ENCODE results near the gene PIP. TPM values are rescaled to one million over a fixed set of nuclear protein-coding genes. Genes with fewer than 3 reads are reported as not detected.
"Not testable (repeated sequence)": the region's sequence is repeated elsewhere in the genome, so short reads cannot be mapped to it uniquely, and the experiment has no call there.

The PIP gene
- total and polyA plus RNA-seq, 3 experiments from 2014 or later = not detected

- ChIA-PET CTCF (no interaction called here), POLR2A (no interaction called here)
- no peaks in the 10 kb centered on the region for H3K4me1 ChIP-seq (ENCODE audit: insufficient read depth, low read length)
- peaks cover 11 to 40% (median 30%) of the 10 kb centered on the region in 5 donors for H3K9me3 Mint-ChIP-seq
- no peaks in the 10 kb centered on the region for H3K36me3 ChIP-seq (ENCODE audit: insufficient read depth, low read length)
- H3K27ac ChIP-seq (ENCODE audit: low read depth, low read length) = no peak overlapping the region
- peaks cover 10 to 24% of the 10 kb centered on the region in 2 donors for H3K27me3 Mint-ChIP-seq
- H3K4me3 ChIP-seq (ENCODE audit: low read length) = no peak overlapping the region
- no peak overlapping the region for H3K4me3 Mint-ChIP-seq
- no peaks in the 10 kb centered on the region for H3K9me3 ChIP-seq (ENCODE audit: low read length)
- H3K27ac Mint-ChIP-seq = no peak overlapping the region
- no peaks in the 10 kb centered on the region for H3K27me3 ChIP-seq (ENCODE audit: insufficient read depth, low read length, poor library complexity, severe bottlenecking)
- H3K4me1 Mint-ChIP-seq = no peaks in the 10 kb centered on the region
- DNase-seq = no peak
- no peaks in the 10 kb centered on the region for H3K36me3 Mint-ChIP-seq
These were observed 14.5 kb upstream of the PIP start for GRCh38 chr7:143117395-143117794.

- POLR2A ChIA-PET = no interaction called here
These were observed 11.0 kb upstream of the PIP start for GRCh38 chr7:143120691-143121405.

GRCh38 chr7:143123326-143123725, 8.6 kb upstream of the PIP start:
- H3K4me3 ChIP-seq (ENCODE audit: low read length); H3K27ac Mint-ChIP-seq; H3K36me3 ChIP-seq (ENCODE audit: insufficient read depth, low read length); H3K36me3 Mint-ChIP-seq; H3K4me1 ChIP-seq (ENCODE audit: insufficient read depth, low read length); H3K4me3 Mint-ChIP-seq; H3K27me3 ChIP-seq (ENCODE audit: insufficient read depth, low read length, poor library complexity, severe bottlenecking); H3K4me1 Mint-ChIP-seq; H3K9me3 ChIP-seq (ENCODE audit: low read length); POLR2A ChIA-PET; DNase-seq; CTCF ChIA-PET; H3K27ac ChIP-seq (ENCODE audit: low read depth, low read length): not testable (repeated sequence)
- peaks cover 7 to 21% of the 10 kb centered on the region in 2 donors for H3K27me3 Mint-ChIP-seq
- peaks cover 4 to 39% (median 25%) of the 10 kb centered on the region in 5 donors for H3K9me3 Mint-ChIP-seq

More at GRCh38 chr7:143120691-143121405, 11.0 kb upstream of the PIP start:
- CTCF ChIA-PET = no interaction called here
- Mint-ChIP-seq H3K9me3 (peaks cover 5 to 43% (median 27%) of the 10 kb centered on the region in 5 donors), H3K36me3 (no peaks in the 10 kb centered on the region), H3K27ac (no peak overlapping the region), H3K4me3 (no peak overlapping the region), H3K4me1 (no peaks in the 10 kb centered on the region), H3K27me3 (peaks cover 9 to 12% of the 10 kb centered on the region in 2 donors)
- H3K36me3 ChIP-seq (ENCODE audit: insufficient read depth, low read length) = no peaks in the 10 kb centered on the region
- H3K4me3 ChIP-seq (ENCODE audit: low read length) = no peak overlapping the region
- no peak overlapping the region for H3K27ac ChIP-seq (ENCODE audit: low read depth, low read length)
- no peaks in the 10 kb centered on the region for H3K4me1 ChIP-seq (ENCODE audit: insufficient read depth, low read length)
- no peaks in the 10 kb centered on the region for H3K27me3 ChIP-seq (ENCODE audit: insufficient read depth, low read length, poor library complexity, severe bottlenecking)
- H3K9me3 ChIP-seq (ENCODE audit: low read length) = no peaks in the 10 kb centered on the region
- no peak for DNase-seq

GRCh38 chr7:143126146-143126545, 5.7 kb upstream of the PIP start:
- no peaks in the 10 kb centered on the region for H3K9me3 ChIP-seq (ENCODE audit: low read length)
- no peak for DNase-seq
- Mint-ChIP-seq H3K4me3 (no peak overlapping the region), H3K9me3 (peaks cover 4 to 34% (median 24%) of the 10 kb centered on the region in 5 donors), H3K27ac (no peak overlapping the region), H3K36me3 (no peaks in the 10 kb centered on the region), H3K4me1 (no peaks in the 10 kb centered on the region), H3K27me3 (peaks cover 2 to 34% of the 10 kb centered on the region in 2 donors)
- POLR2A ChIA-PET = no interaction called here
- H3K36me3 ChIP-seq (ENCODE audit: insufficient read depth, low read length) = no peaks in the 10 kb centered on the region
- no peaks in the 10 kb centered on the region for H3K27me3 ChIP-seq (ENCODE audit: insufficient read depth, low read length, poor library complexity, severe bottlenecking)
- no peaks in the 10 kb centered on the region for H3K4me1 ChIP-seq (ENCODE audit: insufficient read depth, low read length)
- H3K27ac ChIP-seq (ENCODE audit: low read depth, low read length) = no peak overlapping the region
- H3K4me3 ChIP-seq (ENCODE audit: low read length) = no peak overlapping the region
- CTCF ChIA-PET = no interaction called here

- Histone ChIP-seq H3K4me3 (ENCODE audit: low read length) (no peak overlapping the region), H3K27me3 (ENCODE audit: insufficient read depth, low read length, poor library complexity, severe bottlenecking) (no peaks in the 10 kb centered on the region), H3K27ac (ENCODE audit: low read depth, low read length) (no peak overlapping the region), H3K4me1 (ENCODE audit: insufficient read depth, low read length) (no peaks in the 10 kb centered on the region), H3K9me3 (ENCODE audit: low read length) (no peaks in the 10 kb centered on the region), H3K36me3 (ENCODE audit: insufficient read depth, low read length) (no peaks in the 10 kb centered on the region)
- peaks cover 2 to 17% (median 13%) of the 10 kb centered on the region in 5 donors for H3K9me3 Mint-ChIP-seq
- no peak overlapping the region for H3K27ac Mint-ChIP-seq
- peaks cover 2 to 46% of the 10 kb centered on the region in 2 donors for H3K27me3 Mint-ChIP-seq
- ChIA-PET POLR2A (no interaction called here), CTCF (interaction anchor here (0.6 kb wide), 1 partner anchor 43 kb away, joined by 3 read pairs; no protein-coding TSS in a partner anchor)
- no peak overlapping the region for H3K4me3 Mint-ChIP-seq
- DNase-seq = no peak
- H3K36me3 Mint-ChIP-seq = no peaks in the 10 kb centered on the region
- no peaks in the 10 kb centered on the region for H3K4me1 Mint-ChIP-seq
These were observed 2.8 kb upstream of the PIP start for GRCh38 chr7:143129051-143129450.

- no peaks in the 10 kb centered on the region for H3K9me3 ChIP-seq (ENCODE audit: low read length)
- no peaks in the 10 kb centered on the region for H3K27me3 ChIP-seq (ENCODE audit: insufficient read depth, low read length, poor library complexity, severe bottlenecking)
- no peak overlapping the region for H3K4me3 Mint-ChIP-seq
- H3K27me3 Mint-ChIP-seq = peaks cover under 1 to 49% of the 10 kb centered on the region in 2 donors
- ChIA-PET POLR2A (no interaction called here), CTCF (interaction anchor here (0.6 kb wide), 1 partner anchor 42 kb away, joined by 3 read pairs; no protein-coding TSS in a partner anchor)
- no peak for DNase-seq
- H3K4me1 ChIP-seq (ENCODE audit: insufficient read depth, low read length) = no peaks in the 10 kb centered on the region
- H3K4me3 ChIP-seq (ENCODE audit: low read length) = no peak overlapping the region
- H3K4me1 Mint-ChIP-seq = no peaks in the 10 kb centered on the region
- H3K9me3 Mint-ChIP-seq = peaks cover 2 to 13% (median 9%) of the 10 kb centered on the region in 5 donors
- no peaks in the 10 kb centered on the region for H3K36me3 ChIP-seq (ENCODE audit: insufficient read depth, low read length)
- H3K36me3 Mint-ChIP-seq = no peaks in the 10 kb centered on the region
- no peak overlapping the region for H3K27ac ChIP-seq (ENCODE audit: low read depth, low read length)
- H3K27ac Mint-ChIP-seq = no peak overlapping the region
These were observed 2.4 kb upstream of the PIP start for GRCh38 chr7:143129477-143129876.

- H3K4me1 Mint-ChIP-seq = no peaks in the 10 kb centered on the region
- ChIA-PET POLR2A (no interaction called here), CTCF (no interaction called here)
- H3K4me1 ChIP-seq (ENCODE audit: insufficient read depth, low read length) = no peaks in the 10 kb centered on the region
- no peaks in the 10 kb centered on the region for H3K36me3 ChIP-seq (ENCODE audit: insufficient read depth, low read length)
- H3K27ac Mint-ChIP-seq = no peak overlapping the region
- no peak for DNase-seq
- no peaks in the 10 kb centered on the region for H3K36me3 Mint-ChIP-seq
- no peaks in the 10 kb centered on the region for H3K9me3 ChIP-seq (ENCODE audit: low read length)
- peaks cover 3 to 59% of the 10 kb centered on the region in 2 donors for H3K27me3 Mint-ChIP-seq
- no peaks in the 10 kb centered on the region for H3K27me3 ChIP-seq (ENCODE audit: insufficient read depth, low read length, poor library complexity, severe bottlenecking)
- H3K4me3 Mint-ChIP-seq = no peak overlapping the region
- H3K4me3 ChIP-seq (ENCODE audit: low read length) = no peak overlapping the region
- peaks cover 2 to 7% (median 6%) of the 10 kb centered on the region in 5 donors for H3K9me3 Mint-ChIP-seq
- H3K27ac ChIP-seq (ENCODE audit: low read depth, low read length) = no peak overlapping the region
These were observed 1.3 kb upstream of the PIP start for GRCh38 chr7:143130541-143130940.

- Histone ChIP-seq H3K27me3 (ENCODE audit: insufficient read depth, low read length, poor library complexity, severe bottlenecking) (no peaks in the 10 kb centered on the region), H3K36me3 (ENCODE audit: insufficient read depth, low read length) (no peaks in the 10 kb centered on the region), H3K27ac (ENCODE audit: low read depth, low read length) (no peak overlapping the region), H3K9me3 (ENCODE audit: low read length) (no peaks in the 10 kb centered on the region), H3K4me3 (ENCODE audit: low read length) (no peak overlapping the region), H3K4me1 (ENCODE audit: insufficient read depth, low read length) (no peaks in the 10 kb centered on the region)
- ChIA-PET CTCF (no interaction called here), POLR2A (no interaction called here)
- no peaks in the 10 kb centered on the region for H3K4me1 Mint-ChIP-seq
- peaks cover 3 to 12% (median 5%) of the 10 kb centered on the region in 5 donors for H3K9me3 Mint-ChIP-seq
- no peak for DNase-seq
- H3K36me3 Mint-ChIP-seq = no peaks in the 10 kb centered on the region
- no peak overlapping the region for H3K4me3 Mint-ChIP-seq
- H3K27ac Mint-ChIP-seq = no peak overlapping the region
- peaks cover 2 to 16% of the 10 kb centered on the region in 2 donors for H3K27me3 Mint-ChIP-seq
These were observed 15.2 kb downstream of the PIP start for GRCh38 chr7:143147070-143147469.
